Brain pericyte (primary cell): Measurements from ENCODE around the gene ANO5.
"Not testable (repeated sequence)": the region's sequence is repeated elsewhere in the genome, so short reads cannot be mapped to it uniquely, and the experiment has no call there.

Experiments used
- DNase-seq: peaks from one replicate; pipeline ENCODE4 v3.0.0-alpha.2; 2012; ENCODE audit warnings: low read depth, low spot score

Gene ANO5

GRCh38 chr11:22203281-22203680 is 10.4 kb downstream of the ANO5 start:
- DNase-seq = no peak

GRCh38 chr11:22207162-22207561 is 14.3 kb downstream of the ANO5 start:
- no peak for DNase-seq

GRCh38 chr11:22208151-22208858 is 15.4 kb downstream of the ANO5 start:
- DNase-seq = no peak

GRCh38 chr11:22216940-22217339 is 24.1 kb downstream of the ANO5 start:
- no peak for DNase-seq

- DNase-seq = no peak
Measured at GRCh38 chr11:22221143-22221542, 28.3 kb downstream of the ANO5 start.

GRCh38 chr11:22225190-22225589 is 32.3 kb downstream of the ANO5 start:
- DNase-seq = no peak

GRCh38 chr11:22234743-22235142 is 41.9 kb downstream of the ANO5 start:
- no peak for DNase-seq

GRCh38 chr11:22244986-22245592 is 52.2 kb downstream of the ANO5 start:
- DNase-seq = no peak

GRCh38 chr11:22246992-22247391 is 54.1 kb downstream of the ANO5 start:
- no peak for DNase-seq

GRCh38 chr11:22249871-22250270 is 57.0 kb downstream of the ANO5 start:
- no peak for DNase-seq

GRCh38 chr11:22256876-22257275 is 64.0 kb downstream of the ANO5 start:
- DNase-seq = no peak

GRCh38 chr11:22263613-22264012 is 70.7 kb downstream of the ANO5 start:
- DNase-seq = no peak

GRCh38 chr11:22268983-22269624 is 76.2 kb downstream of the ANO5 start:
- not testable (repeated sequence) for DNase-seq

GRCh38 chr11:22273781-22274180 is 80.9 kb downstream of the ANO5 start:
- DNase-seq = no peak

- DNase-seq = no peak
Measured at GRCh38 chr11:22275600-22275999, 82.7 kb downstream of the ANO5 start.

GRCh38 chr11:22276535-22276934 is 83.7 kb downstream of the ANO5 start:
- DNase-seq = no peak

GRCh38 chr11:22284991-22285390 is 92.1 kb downstream of the ANO5 start:
- not testable (repeated sequence) for DNase-seq

- DNase-seq = no peak
Measured at GRCh38 chr11:22302368-22302767, 109.5 kb downstream of the ANO5 start.

GRCh38 chr11:22304337-22304961 is 111.6 kb downstream of the ANO5 start:
- no peak for DNase-seq

- no peak for DNase-seq
Measured at GRCh38 chr11:22317656-22318055, 124.8 kb downstream of the ANO5 start.

- no peak for DNase-seq
Measured at GRCh38 chr11:22331771-22332170, 138.9 kb downstream of the ANO5 start.
